Embryonic facial prominence (tissue), 1 donor: ENCODE measurements around the gene CRTC1.
"Not testable (repeated sequence)": the region's sequence is repeated elsewhere in the genome, so short reads cannot be mapped to it uniquely, and the experiment has no call there.

Source experiments
- DNase-seq: peaks from one replicate; pipeline ENCODE4 v3.0.0-alpha.2; 2016; ENCODE audit errors: extremely low spot score

CRTC1 gene

GRCh38 chr19:18669883-18670282, 13.6 kb upstream of the CRTC1 start:
- no peak for DNase-seq

- no peak for DNase-seq
Observed at GRCh38 chr19:18670312-18670711, 13.2 kb upstream of the CRTC1 start.

- no peak for DNase-seq
Observed at GRCh38 chr19:18671303-18672043, 12.0 kb upstream of the CRTC1 start.

GRCh38 chr19:18672044-18672451, 11.4 kb upstream of the CRTC1 start:
- DNase-seq, result no peak

- DNase-seq, result no peak
Observed at GRCh38 chr19:18672606-18673337, 10.7 kb upstream of the CRTC1 start.

- no peak for DNase-seq
Observed at GRCh38 chr19:18674616-18675015, 8.9 kb upstream of the CRTC1 start.

GRCh38 chr19:18675779-18676178, 7.7 kb upstream of the CRTC1 start:
- DNase-seq, result no peak

GRCh38 chr19:18676692-18677091, 6.8 kb upstream of the CRTC1 start:
- DNase-seq, result no peak

GRCh38 chr19:18677156-18677555, 6.3 kb upstream of the CRTC1 start:
- no peak for DNase-seq

- DNase-seq, result not testable (repeated sequence)
Observed at GRCh38 chr19:18680148-18680547, 3.3 kb upstream of the CRTC1 start.

- DNase-seq, result no peak
Observed at GRCh38 chr19:18682807-18683108, 722 bp upstream of the CRTC1 start.

GRCh38 chr19:18683958-18684641, 620 bp downstream of the CRTC1 start:
- DNase-seq, result no peak

GRCh38 chr19:18684642-18684993, 1.1 kb downstream of the CRTC1 start:
- no peak for DNase-seq

GRCh38 chr19:18685597-18686190, 2.2 kb downstream of the CRTC1 start:
- no peak for DNase-seq

- DNase-seq, result no peak
Observed at GRCh38 chr19:18687740-18688465, 4.4 kb downstream of the CRTC1 start.

- DNase-seq, result no peak
Observed at GRCh38 chr19:18696023-18696422, 12.5 kb downstream of the CRTC1 start.

- DNase-seq, result no peak
Observed at GRCh38 chr19:18697680-18698079, 14.2 kb downstream of the CRTC1 start.

- DNase-seq, result no peak
Observed at GRCh38 chr19:18698321-18699167, 15.1 kb downstream of the CRTC1 start.

- no peak for DNase-seq
Observed at GRCh38 chr19:18699403-18700054, 16.0 kb downstream of the CRTC1 start.

GRCh38 chr19:18700501-18701249, 17.2 kb downstream of the CRTC1 start:
- DNase-seq, result no peak
